ENCODE measurements around the gene UTY.

UTY gene

GRCh38 chrY:13362662-13363061 is 117.2 kb downstream of the UTY start:
- Histone ChIP-seq H3K9ac (ENCODE audit: low read depth, low read length) (no peak overlapping the region), H3K36me3 (ENCODE audit: insufficient read depth, low read length) (no peaks in the 10 kb centered on the region), H3K9me3 (ENCODE audit: control insufficient read depth, insufficient read depth, low read length) (no peaks in the 10 kb centered on the region), H3K4me1 (ENCODE audit: insufficient read depth, low read length) (no peaks in the 10 kb centered on the region)

- H3K4me1 ChIP-seq (ENCODE audit: insufficient read depth, low read length) = no peaks in the 10 kb centered on the region
- H3K36me3 ChIP-seq (ENCODE audit: insufficient read depth, low read length) = no peaks in the 10 kb centered on the region
- no peak overlapping the region for H3K9ac ChIP-seq (ENCODE audit: low read depth, low read length)
- no peaks in the 10 kb centered on the region for H3K9me3 ChIP-seq (ENCODE audit: control insufficient read depth, insufficient read depth, low read length)
These were observed 117.9 kb downstream of the UTY start for GRCh38 chrY:13361656-13362636.

GRCh38 chrY:13351443-13351842 is 128.4 kb downstream of the UTY start:
- H3K9me3 ChIP-seq (ENCODE audit: control insufficient read depth, insufficient read depth, low read length) = no peaks in the 10 kb centered on the region
- no peaks in the 10 kb centered on the region for H3K4me1 ChIP-seq (ENCODE audit: insufficient read depth, low read length)
- H3K9ac ChIP-seq (ENCODE audit: low read depth, low read length) = no peak overlapping the region
- H3K36me3 ChIP-seq (ENCODE audit: insufficient read depth, low read length) = no peaks in the 10 kb centered on the region

- no peaks in the 10 kb centered on the region for H3K36me3 ChIP-seq (ENCODE audit: insufficient read depth, low read length)
- no peaks in the 10 kb centered on the region for H3K4me1 ChIP-seq (ENCODE audit: insufficient read depth, low read length)
- H3K9ac ChIP-seq (ENCODE audit: low read depth, low read length) = no peak overlapping the region
- H3K9me3 ChIP-seq (ENCODE audit: control insufficient read depth, insufficient read depth, low read length) = no peaks in the 10 kb centered on the region
These were observed 132.7 kb downstream of the UTY start for GRCh38 chrY:13347106-13347505.

- no peaks in the 10 kb centered on the region for H3K4me1 ChIP-seq (ENCODE audit: insufficient read depth, low read length)
- no peaks in the 10 kb centered on the region for H3K9me3 ChIP-seq (ENCODE audit: control insufficient read depth, insufficient read depth, low read length)
- H3K9ac ChIP-seq (ENCODE audit: low read depth, low read length) = no peak overlapping the region
- no peaks in the 10 kb centered on the region for H3K36me3 ChIP-seq (ENCODE audit: insufficient read depth, low read length)
These were observed 134.3 kb downstream of the UTY start for GRCh38 chrY:13345549-13345948.

GRCh38 chrY:13343307-13343946 is 136.4 kb downstream of the UTY start:
- Histone ChIP-seq H3K4me1 (ENCODE audit: insufficient read depth, low read length) (no peaks in the 10 kb centered on the region), H3K9ac (ENCODE audit: low read depth, low read length) (no peak overlapping the region), H3K36me3 (ENCODE audit: insufficient read depth, low read length) (no peaks in the 10 kb centered on the region), H3K9me3 (ENCODE audit: control insufficient read depth, insufficient read depth, low read length) (no peaks in the 10 kb centered on the region)

- Histone ChIP-seq H3K4me1 (ENCODE audit: insufficient read depth, low read length) (no peaks in the 10 kb centered on the region), H3K9me3 (ENCODE audit: control insufficient read depth, insufficient read depth, low read length) (no peaks in the 10 kb centered on the region), H3K36me3 (ENCODE audit: insufficient read depth, low read length) (no peaks in the 10 kb centered on the region), H3K9ac (ENCODE audit: low read depth, low read length) (no peak overlapping the region)
These were observed 139.9 kb downstream of the UTY start for GRCh38 chrY:13339939-13340338.

GRCh38 chrY:13339381-13339780 is 140.5 kb downstream of the UTY start:
- H3K9ac ChIP-seq (ENCODE audit: low read depth, low read length) = no peak overlapping the region
- H3K9me3 ChIP-seq (ENCODE audit: control insufficient read depth, insufficient read depth, low read length) = no peaks in the 10 kb centered on the region
- H3K4me1 ChIP-seq (ENCODE audit: insufficient read depth, low read length) = no peaks in the 10 kb centered on the region
- H3K36me3 ChIP-seq (ENCODE audit: insufficient read depth, low read length) = no peaks in the 10 kb centered on the region

GRCh38 chrY:13338711-13339110 is 141.1 kb downstream of the UTY start:
- Histone ChIP-seq H3K9ac (ENCODE audit: low read depth, low read length) (no peak overlapping the region), H3K36me3 (ENCODE audit: insufficient read depth, low read length) (no peaks in the 10 kb centered on the region), H3K9me3 (ENCODE audit: control insufficient read depth, insufficient read depth, low read length) (no peaks in the 10 kb centered on the region), H3K4me1 (ENCODE audit: insufficient read depth, low read length) (no peaks in the 10 kb centered on the region)

- Histone ChIP-seq H3K36me3 (ENCODE audit: insufficient read depth, low read length) (no peaks in the 10 kb centered on the region), H3K9me3 (ENCODE audit: control insufficient read depth, insufficient read depth, low read length) (no peaks in the 10 kb centered on the region), H3K4me1 (ENCODE audit: insufficient read depth, low read length) (no peaks in the 10 kb centered on the region), H3K9ac (ENCODE audit: low read depth, low read length) (no peak overlapping the region)
These were observed 141.9 kb downstream of the UTY start for GRCh38 chrY:13337934-13338333.

- Histone ChIP-seq H3K9me3 (ENCODE audit: control insufficient read depth, insufficient read depth, low read length) (no peaks in the 10 kb centered on the region), H3K36me3 (ENCODE audit: insufficient read depth, low read length) (no peaks in the 10 kb centered on the region)
These were observed 146.0 kb downstream of the UTY start for GRCh38 chrY:13333791-13334190.

GRCh38 chrY:13330651-13331050 is 149.2 kb downstream of the UTY start:
- Histone ChIP-seq H3K4me1 (ENCODE audit: insufficient read depth, low read length) (no peaks in the 10 kb centered on the region), H3K9ac (ENCODE audit: low read depth, low read length) (no peak overlapping the region), H3K9me3 (ENCODE audit: control insufficient read depth, insufficient read depth, low read length) (no peaks in the 10 kb centered on the region), H3K36me3 (ENCODE audit: insufficient read depth, low read length) (no peaks in the 10 kb centered on the region)

More at GRCh38 chrY:13333791-13334190, 146.0 kb downstream of the UTY start:
- H3K4me1 ChIP-seq (ENCODE audit: insufficient read depth, low read length) = no peaks in the 10 kb centered on the region
- no peak overlapping the region for H3K9ac ChIP-seq (ENCODE audit: low read depth, low read length)

GRCh38 chrY:13312966-13313365 is 166.9 kb downstream of the UTY start:
- no peak overlapping the region for H3K9ac ChIP-seq (ENCODE audit: low read depth, low read length)
- H3K9me3 ChIP-seq (ENCODE audit: control insufficient read depth, insufficient read depth, low read length) = no peaks in the 10 kb centered on the region
- no peaks in the 10 kb centered on the region for H3K36me3 ChIP-seq (ENCODE audit: insufficient read depth, low read length)
- H3K4me1 ChIP-seq (ENCODE audit: insufficient read depth, low read length) = no peaks in the 10 kb centered on the region

- no peaks in the 10 kb centered on the region for H3K4me1 ChIP-seq (ENCODE audit: insufficient read depth, low read length)
- no peak overlapping the region for H3K9ac ChIP-seq (ENCODE audit: low read depth, low read length)
- H3K9me3 ChIP-seq (ENCODE audit: control insufficient read depth, insufficient read depth, low read length) = no peaks in the 10 kb centered on the region
- H3K36me3 ChIP-seq (ENCODE audit: insufficient read depth, low read length) = no peaks in the 10 kb centered on the region
These were observed 171.9 kb downstream of the UTY start for GRCh38 chrY:13307959-13308358.

- Histone ChIP-seq H3K4me1 (ENCODE audit: insufficient read depth, low read length) (no peaks in the 10 kb centered on the region), H3K9ac (ENCODE audit: low read depth, low read length) (no peak overlapping the region), H3K36me3 (ENCODE audit: insufficient read depth, low read length) (no peaks in the 10 kb centered on the region), H3K9me3 (ENCODE audit: control insufficient read depth, insufficient read depth, low read length) (no peaks in the 10 kb centered on the region)
These were observed 179.0 kb downstream of the UTY start for GRCh38 chrY:13300795-13301194.

Data from ES-I3 (cell line).